ENCODE data around the gene SEC31A.
A peak's percentile ranks its signal among the peaks of the same experiment; 100 is the strongest.

SEC31A gene

GRCh38 chr4:82789025-82789776 lies 101.8 kb downstream of the SEC31A start:
- DNase-seq, result no peak
- Mint-ChIP-seq H3K27me3 (no peaks in the 10 kb centered on the region), H3K36me3 (ENCODE audit: insufficient read depth) (no peaks in the 10 kb centered on the region), H3K9me3 (no peaks in the 10 kb centered on the region), H3K4me1 (ENCODE audit: low read depth in 2 of 2) (peaks cover 2 to 16% of the 10 kb centered on the region in 2 donors), H3K27ac (peak overlapping the region in 1 of 2 donors; percentile 11), H3K4me3 (no peak overlapping the region)
- ATAC-seq (replicated peaks), result no peak

GRCh38 chr4:82787342-82787741 lies 103.6 kb downstream of the SEC31A start:
- ATAC-seq (replicated peaks), result no peak
- H3K4me1 Mint-ChIP-seq (ENCODE audit: low read depth in 2 of 2), result peaks cover 2 to 6% of the 10 kb centered on the region in 2 donors
- peak overlapping the region in 1 of 2 donors; percentile 23 for H3K27ac Mint-ChIP-seq
- H3K27me3 Mint-ChIP-seq, result no peaks in the 10 kb centered on the region
- H3K4me3 Mint-ChIP-seq, result no peak overlapping the region
- no peaks in the 10 kb centered on the region for H3K9me3 Mint-ChIP-seq
- no peaks in the 10 kb centered on the region for H3K36me3 Mint-ChIP-seq (ENCODE audit: insufficient read depth)
- DNase-seq, result no peak

- ATAC-seq (replicated peaks) (no peak), DNase-seq (no peak)
- peaks cover 2 to 6% of the 10 kb centered on the region in 2 donors for H3K4me1 Mint-ChIP-seq (ENCODE audit: low read depth in 2 of 2)
- H3K27me3 Mint-ChIP-seq, result no peaks in the 10 kb centered on the region
- H3K27ac Mint-ChIP-seq, result peak overlapping the region in 1 of 2 donors; percentile 23
- H3K36me3 Mint-ChIP-seq (ENCODE audit: insufficient read depth), result no peaks in the 10 kb centered on the region
- H3K9me3 Mint-ChIP-seq, result no peaks in the 10 kb centered on the region
- no peak overlapping the region for H3K4me3 Mint-ChIP-seq
Measured at GRCh38 chr4:82786828-82787227, 104.1 kb downstream of the SEC31A start.

- Mint-ChIP-seq H3K27me3 (no peaks in the 10 kb centered on the region), H3K4me3 (no peak overlapping the region), H3K36me3 (ENCODE audit: insufficient read depth) (no peaks in the 10 kb centered on the region), H3K9me3 (no peaks in the 10 kb centered on the region), H3K27ac (no peak overlapping the region), H3K4me1 (ENCODE audit: low read depth in 2 of 2) (peaks cover 0 to 6% of the 10 kb centered on the region in 2 donors)
- ATAC-seq (replicated peaks) (no peak), DNase-seq (no peak)
Measured at GRCh38 chr4:82785611-82786400, 105.1 kb downstream of the SEC31A start.

GRCh38 chr4:82784681-82785610 lies 106.0 kb downstream of the SEC31A start:
- no peaks in the 10 kb centered on the region for H3K27me3 Mint-ChIP-seq
- H3K4me1 Mint-ChIP-seq (ENCODE audit: low read depth in 2 of 2), result peaks cover 0 to 3% of the 10 kb centered on the region in 2 donors
- no peak overlapping the region for H3K27ac Mint-ChIP-seq
- no peak for DNase-seq
- H3K9me3 Mint-ChIP-seq, result no peaks in the 10 kb centered on the region
- no peaks in the 10 kb centered on the region for H3K36me3 Mint-ChIP-seq (ENCODE audit: insufficient read depth)
- H3K4me3 Mint-ChIP-seq, result no peak overlapping the region
- ATAC-seq (replicated peaks), result no peak

- H3K27ac Mint-ChIP-seq, result no peak overlapping the region
- H3K36me3 Mint-ChIP-seq (ENCODE audit: insufficient read depth), result no peaks in the 10 kb centered on the region
- DNase-seq, result no peak
- no peaks in the 10 kb centered on the region for H3K27me3 Mint-ChIP-seq
- H3K4me3 Mint-ChIP-seq, result no peak overlapping the region
- no peaks in the 10 kb centered on the region for H3K9me3 Mint-ChIP-seq
- no peak for ATAC-seq (replicated peaks)
- H3K4me1 Mint-ChIP-seq (ENCODE audit: low read depth in 2 of 2), result peaks cover 0 to 3% of the 10 kb centered on the region in 2 donors
Measured at GRCh38 chr4:82782626-82783345, 108.2 kb downstream of the SEC31A start.

GRCh38 chr4:82780752-82781231 lies 110.2 kb downstream of the SEC31A start:
- no peak for ATAC-seq (replicated peaks)
- Mint-ChIP-seq H3K9me3 (no peaks in the 10 kb centered on the region), H3K36me3 (ENCODE audit: insufficient read depth) (no peaks in the 10 kb centered on the region)

GRCh38 chr4:82780170-82780751 lies 110.7 kb downstream of the SEC31A start:
- no peaks in the 10 kb centered on the region for H3K4me1 Mint-ChIP-seq (ENCODE audit: low read depth in 2 of 2)
- no peak overlapping the region for H3K4me3 Mint-ChIP-seq
- H3K27me3 Mint-ChIP-seq, result no peaks in the 10 kb centered on the region
- H3K9me3 Mint-ChIP-seq, result no peaks in the 10 kb centered on the region
- ATAC-seq (replicated peaks), result no peak
- DNase-seq, result no peak
- no peak overlapping the region for H3K27ac Mint-ChIP-seq
- H3K36me3 Mint-ChIP-seq (ENCODE audit: insufficient read depth), result no peaks in the 10 kb centered on the region

More at GRCh38 chr4:82780752-82781231, 110.2 kb downstream of the SEC31A start:
- DNase-seq, result no peak
- Mint-ChIP-seq H3K27me3 (no peaks in the 10 kb centered on the region), H3K4me3 (no peak overlapping the region), H3K27ac (no peak overlapping the region), H3K4me1 (ENCODE audit: low read depth in 2 of 2) (peaks cover 0 to 3% of the 10 kb centered on the region in 2 donors)

- DNase-seq (no peak), ATAC-seq (replicated peaks) (no peak)
- no peak overlapping the region for H3K4me3 Mint-ChIP-seq
- H3K4me1 Mint-ChIP-seq (ENCODE audit: low read depth in 2 of 2), result no peaks in the 10 kb centered on the region
- no peak overlapping the region for H3K27ac Mint-ChIP-seq
- H3K9me3 Mint-ChIP-seq, result no peaks in the 10 kb centered on the region
- no peaks in the 10 kb centered on the region for H3K36me3 Mint-ChIP-seq (ENCODE audit: insufficient read depth)
- H3K27me3 Mint-ChIP-seq, result no peaks in the 10 kb centered on the region
Measured at GRCh38 chr4:82779032-82779431, 111.9 kb downstream of the SEC31A start.

- Mint-ChIP-seq H3K27ac (no peak overlapping the region), H3K27me3 (no peaks in the 10 kb centered on the region), H3K9me3 (no peaks in the 10 kb centered on the region), H3K4me1 (ENCODE audit: low read depth in 2 of 2) (no peaks in the 10 kb centered on the region), H3K4me3 (no peak overlapping the region), H3K36me3 (ENCODE audit: insufficient read depth) (no peaks in the 10 kb centered on the region)
- no peak for DNase-seq
- ATAC-seq (replicated peaks), result no peak
Measured at GRCh38 chr4:82777857-82778525, 113.0 kb downstream of the SEC31A start.

GRCh38 chr4:82776925-82777542 lies 113.9 kb downstream of the SEC31A start:
- no peak for ATAC-seq (replicated peaks)
- no peak for DNase-seq
- Mint-ChIP-seq H3K36me3 (ENCODE audit: insufficient read depth) (no peaks in the 10 kb centered on the region), H3K27me3 (no peaks in the 10 kb centered on the region), H3K9me3 (no peaks in the 10 kb centered on the region), H3K4me1 (ENCODE audit: low read depth in 2 of 2) (no peaks in the 10 kb centered on the region), H3K4me3 (no peak overlapping the region), H3K27ac (no peak overlapping the region)

- no peak for ATAC-seq (replicated peaks)
Measured at GRCh38 chr4:82775243-82775642, 115.7 kb downstream of the SEC31A start.

More at GRCh38 chr4:82775243-82775642, 115.7 kb downstream of the SEC31A start:
- H3K4me3 Mint-ChIP-seq, result no peak overlapping the region
- no peak for DNase-seq
- peak overlapping the region in 1 of 2 donors; percentile 25 for H3K27ac Mint-ChIP-seq
- H3K36me3 Mint-ChIP-seq (ENCODE audit: insufficient read depth), result no peaks in the 10 kb centered on the region
- H3K9me3 Mint-ChIP-seq, result no peaks in the 10 kb centered on the region
- no peaks in the 10 kb centered on the region for H3K27me3 Mint-ChIP-seq
- no peaks in the 10 kb centered on the region for H3K4me1 Mint-ChIP-seq (ENCODE audit: low read depth in 2 of 2)
